H9 (cell line): ENCODE measurements around the gene DOCK10. TPM values are rescaled to one million over a fixed set of nuclear protein-coding genes. Genes with fewer than 3 reads are reported as not detected.

Experiments
- DNase-seq: peaks from one replicate; pipeline ENCODE4 v3.0.0-alpha.2; 2017
- H2AFZ ChIP-seq: one replicate; pipeline ENCODE4 v1.6.1; 2013; ENCODE audit warnings: mild to moderate bottlenecking, low read length, control low read depth, moderate library complexity
- H2AK5ac ChIP-seq: 2 replicates; pipeline ENCODE4 v1.6.1; 2013; ENCODE audit warnings: low read length, control low read depth, mixed read lengths; ENCODE audit not compliant: insufficient read length
- H2BK120ac ChIP-seq: one replicate; pipeline ENCODE4 v1.6.1; 2013; ENCODE audit warnings: low read depth, mild to moderate bottlenecking, low read length, control low read depth, inconsistent platforms; ENCODE audit not compliant: poor library complexity, severe bottlenecking
- H2BK12ac ChIP-seq: 2 replicates; pipeline ENCODE4 v1.6.1; 2013; ENCODE audit warnings: low read length, control low read depth, mixed read lengths, low read depth; ENCODE audit not compliant: insufficient read length
- H2BK15ac ChIP-seq: 2 replicates; pipeline ENCODE4 v1.6.1; 2013; ENCODE audit warnings: low read depth, low read length, control low read depth
- H2BK20ac ChIP-seq: one replicate; pipeline ENCODE4 v1.6.1; 2013; ENCODE audit warnings: low read depth, mild to moderate bottlenecking, low read length, control low read depth, inconsistent platforms; ENCODE audit not compliant: poor library complexity, severe bottlenecking
- H2BK5ac ChIP-seq: 2 replicates; pipeline ENCODE4 v1.6.1; 2013; ENCODE audit warnings: low read length, control low read depth, mixed read lengths; ENCODE audit not compliant: insufficient read length
- H3K14ac ChIP-seq: 2 replicates; pipeline ENCODE4 v1.6.1; 2013; ENCODE audit warnings: low read length, control low read depth; ENCODE audit not compliant: insufficient read depth
- H3K18ac ChIP-seq: 2 replicates; pipeline ENCODE4 v1.6.1; 2013; ENCODE audit warnings: low read depth, mild to moderate bottlenecking, mixed read lengths, low read length, control low read depth; ENCODE audit not compliant: insufficient read length
- H3K23ac ChIP-seq: 2 replicates; pipeline ENCODE4 v1.6.1; 2013; ENCODE audit warnings: low read length, control low read depth, mixed read lengths, low read depth; ENCODE audit not compliant: insufficient read length
- H3K23me2 ChIP-seq: 2 replicates; pipeline ENCODE4 v1.6.1; 2013; ENCODE audit warnings: low read depth, mild to moderate bottlenecking, mixed read lengths, low read length, control low read depth; ENCODE audit not compliant: insufficient read length, poor library complexity, severe bottlenecking
- H3K27ac ChIP-seq: 2 replicates; pipeline ENCODE4 v1.5.1; 2013; ENCODE audit warnings: low read length, control low read depth, mixed read lengths, low read depth; ENCODE audit not compliant: insufficient read length
- H3K27me3 ChIP-seq: 2 replicates; pipeline ENCODE4 v1.6.1; 2013; ENCODE audit warnings: low read length, control low read depth, inconsistent platforms; ENCODE audit not compliant: insufficient read depth
- H3K4ac ChIP-seq: 2 replicates; pipeline ENCODE4 v1.6.1; 2013; ENCODE audit warnings: low read depth, mild to moderate bottlenecking, control low read depth, inconsistent platforms, low read length, moderate library complexity
- H3K4me1 ChIP-seq: 2 replicates; pipeline ENCODE4 v1.6.1; 2013; ENCODE audit warnings: low read length, control low read depth, inconsistent platforms; ENCODE audit not compliant: insufficient read depth
- H3K4me2 ChIP-seq: 2 replicates; pipeline ENCODE4 v1.6.1; 2013; ENCODE audit warnings: low read length, control low read depth, mixed read lengths; ENCODE audit not compliant: insufficient read length, insufficient read depth
- H3K56ac ChIP-seq: 2 replicates; pipeline ENCODE4 v1.6.1; 2013; ENCODE audit warnings: low read depth, mild to moderate bottlenecking, mixed read lengths, low read length, control low read depth; ENCODE audit not compliant: insufficient read length
- H3K79me1 ChIP-seq: 2 replicates; pipeline ENCODE4 v1.6.1; 2013; ENCODE audit warnings: low read depth, mild to moderate bottlenecking, moderate library complexity, low read length, control low read depth, inconsistent platforms; ENCODE audit not compliant: insufficient read depth, poor library complexity, severe bottlenecking
- H3K79me2 ChIP-seq: 2 replicates; pipeline ENCODE4 v1.6.1; 2013; ENCODE audit warnings: low read length, control low read depth, inconsistent platforms; ENCODE audit not compliant: insufficient read depth
- H3K9ac ChIP-seq: 2 replicates; pipeline ENCODE4 v1.6.1; 2013; ENCODE audit warnings: low read length, control low read depth, mixed read lengths; ENCODE audit not compliant: insufficient read length; ENCODE audit errors: extremely low read depth
- H3K9me3 ChIP-seq: one replicate; pipeline ENCODE4 v1.6.1; 2013; ENCODE audit warnings: low read depth, low read length, inconsistent platforms; ENCODE audit not compliant: control insufficient read depth
- H3T11ph ChIP-seq: one replicate; pipeline ENCODE4 v1.6.1; 2013; ENCODE audit warnings: mild to moderate bottlenecking, low read length, control low read depth, inconsistent platforms
- H4K20me1 ChIP-seq: one replicate; pipeline ENCODE4 v1.6.1; 2013; ENCODE audit not compliant: control insufficient read depth, insufficient read length, insufficient read depth
- H4K5ac ChIP-seq: 2 replicates; pipeline ENCODE4 v1.6.1; 2013; ENCODE audit warnings: low read depth, mild to moderate bottlenecking, mixed read lengths, low read length, control low read depth; ENCODE audit not compliant: insufficient read length
- H4K8ac ChIP-seq: replicated peaks from 2 replicates; pipeline ENCODE4 v1.6.1; 2013; ENCODE audit warnings: low read length, control low read depth, mixed read lengths, low read depth; ENCODE audit not compliant: insufficient read length
- H4K91ac ChIP-seq: 2 replicates; pipeline ENCODE4 v1.6.1; 2013; ENCODE audit warnings: low read depth, mild to moderate bottlenecking, moderate library complexity, mixed read lengths, low read length, control low read depth; ENCODE audit not compliant: insufficient read length
- H3K27ac Mint-ChIP-seq, 3 experiments: 2 replicates in 2 of 3; 3 replicates in 1 of 3; pipeline ENCODE4 v1.8.0; 2020 to 2021; ENCODE audit warnings: mixed read lengths in 3 of 3, mild to moderate bottlenecking in 1 of 3, moderate library complexity in 1 of 3
- H3K27me3 Mint-ChIP-seq: 2 replicates; pipeline ENCODE4 v1.8.0; 2021; ENCODE audit warnings: low read depth, mild to moderate bottlenecking, moderate library complexity, mixed read lengths
- H3K36me3 Mint-ChIP-seq, 3 experiments: 2 replicates in 2 of 3; 3 replicates in 1 of 3; pipeline ENCODE4 v1.8.0; 2020 to 2021; ENCODE audit warnings: low read depth in 3 of 3, mixed read lengths in 3 of 3; ENCODE audit not compliant: insufficient read depth in 1 of 3
- H3K4me1 Mint-ChIP-seq, 2 experiments: 2 replicates each; pipeline ENCODE4 v1.8.0; 2020; ENCODE audit warnings: mixed read lengths in 2 of 2
- H3K4me3 Mint-ChIP-seq, 2 experiments: 2 replicates in 1 of 2; 3 replicates in 1 of 2; pipeline ENCODE4 v1.8.0; 2020 to 2021; ENCODE audit warnings: mild to moderate bottlenecking in 2 of 2, mixed read lengths in 2 of 2, moderate library complexity in 1 of 2
- H3K9me3 Mint-ChIP-seq, 2 experiments: 2 replicates in 1 of 2; 3 replicates in 1 of 2; pipeline ENCODE4 v1.8.0; 2020; ENCODE audit warnings: mild to moderate bottlenecking in 2 of 2, mixed read lengths in 2 of 2, moderate library complexity in 1 of 2
- CTCF ChIP-seq: fragments of 200-600 bp; sonication (generic); conservative IDR thresholded peaks from 3 replicates; pipeline ENCODE4 v1.8.0; 2021; ENCODE audit warnings: antibody characterized with exemption, mild to moderate bottlenecking
- WGBS: extraction: QIAGEN DNeasy Blood & Tissue Kit; methylation state at CpG from one replicate; pipeline ENCODE4 v1.1.7; 2013; ENCODE audit warnings: missing lambda C conversion rate, low lambda C conversion rate, mixed read lengths; ENCODE audit not compliant: insufficient read length; ENCODE audit errors: extremely low coverage; 5-methylcytosine and 5-hydroxymethylcytosine counted together
- total RNA-seq: library from RNA; stranded (reverse); gene quantifications from 2 replicates; pipeline ENCODE4 v1.2.1, GENCODE V29; 2021

The DOCK10 gene
- total RNA-seq, 1 experiment from 2014 or later, result 0.79 TPM

DNA sequence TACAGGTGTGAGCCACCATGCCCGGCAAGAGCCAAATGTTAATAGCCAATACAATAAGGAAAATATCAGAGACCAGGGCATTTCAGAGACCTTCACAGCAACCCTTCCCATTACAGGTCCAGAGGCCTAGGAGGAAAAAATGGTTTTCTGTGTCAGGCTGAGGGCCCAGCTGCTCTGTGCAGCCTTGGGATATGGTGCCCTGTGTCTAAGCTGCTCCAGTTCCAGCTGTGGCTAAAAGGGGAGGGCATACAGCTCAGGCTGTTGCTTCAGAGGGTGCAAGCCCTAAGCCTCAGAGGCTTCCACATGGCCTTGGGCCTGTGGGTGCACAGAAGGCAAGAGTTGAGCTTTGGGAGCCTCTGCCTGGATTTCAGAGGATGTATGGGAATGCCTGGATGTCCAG is 306.0 kb downstream of the DOCK10 start:
- H2BK15ac ChIP-seq, result no peak overlapping the region
- no peak for TF ChIP-seq CTCF
- H3K27me3 Mint-ChIP-seq, result no peaks in the 10 kb centered on the region
- H3T11ph ChIP-seq, result no peak overlapping the region
- no peaks in the 10 kb centered on the region for H3K27me3 ChIP-seq
- no peak overlapping the region for H3K27ac ChIP-seq
- no CpG with 5 or more reads among the region's 1 CpG for WGBS
- H3K79me2 ChIP-seq, result no peaks in the 10 kb centered on the region
- no peak overlapping the region for H2BK5ac ChIP-seq
- H3K4me2 ChIP-seq, result no peak overlapping the region
- H3K9ac ChIP-seq, result no peak overlapping the region
- H3K56ac ChIP-seq, result no peak overlapping the region
- H4K5ac ChIP-seq, result no peak overlapping the region
- no peak overlapping the region for H3K4me3 Mint-ChIP-seq
- H3K36me3 Mint-ChIP-seq, result peaks cover 5 to 26% (median 15%) of the 10 kb centered on the region in 3 experiments
- no peaks in the 10 kb centered on the region for H3K23me2 ChIP-seq
- no peak overlapping the region for H2BK12ac ChIP-seq
- H4K20me1 ChIP-seq, result no peaks in the 10 kb centered on the region
- H3K79me1 ChIP-seq, result no peaks in the 10 kb centered on the region
- no peak for DNase-seq
- no peaks in the 10 kb centered on the region for H3K4me1 Mint-ChIP-seq
- H3K27ac Mint-ChIP-seq, result no peak overlapping the region
- H3K18ac ChIP-seq, result no peak overlapping the region
- no peak overlapping the region for H4K8ac ChIP-seq
- H3K4me1 ChIP-seq, result no peaks in the 10 kb centered on the region
- no peak overlapping the region for H3K4ac ChIP-seq
- no peak overlapping the region for H3K23ac ChIP-seq
- no peak overlapping the region for H2AFZ ChIP-seq
- H2BK20ac ChIP-seq, result no peak overlapping the region
- no peak overlapping the region for H2AK5ac ChIP-seq
- H3K14ac ChIP-seq, result no peak overlapping the region
- no peak overlapping the region for H2BK120ac ChIP-seq
- no peak overlapping the region for H4K91ac ChIP-seq
- H3K9me3 ChIP-seq, result peaks cover 5% of the 10 kb centered on the region
- peaks cover 39 to 42% of the 10 kb centered on the region in 2 experiments for H3K9me3 Mint-ChIP-seq
